Suprapubic skin (tissue), 4 donors: ENCODE data around the gene CRISP1. TPM values are rescaled to one million over a fixed set of nuclear protein-coding genes. Genes with fewer than 3 reads are reported as not detected.

Experiments
- DNase-seq, 2 donors: peaks; one replicate each; pipeline ENCODE4 v3.0.0-alpha.2; 2019; ENCODE audit warnings: low spot score in 2 of 2
- H3K27ac ChIP-seq: fragments of 200-600 bp; sonication (generic); one replicate; pipeline ENCODE4 v1.5.1; 2019
- H3K27me3 ChIP-seq: fragments of 200-600 bp; sonication (generic); one replicate; pipeline ENCODE4 v1.5.1; 2019
- H3K36me3 ChIP-seq: fragments of 200-600 bp; sonication (generic); one replicate; pipeline ENCODE4 v1.5.1; 2019
- H3K4me1 ChIP-seq: fragments of 200-600 bp; sonication (generic); one replicate; pipeline ENCODE4 v1.5.1; 2019
- H3K4me3 ChIP-seq: fragments of 200-600 bp; sonication (generic); one replicate; pipeline ENCODE4 v1.5.1; 2019; ENCODE audit warnings: mild to moderate bottlenecking
- H3K9me3 ChIP-seq: fragments of 200-600 bp; sonication (generic); one replicate; pipeline ENCODE4 v1.5.1; 2019
- EP300 ChIP-seq: sonication (generic); formaldehyde crosslinking; IDR thresholded peaks from one replicate; pipeline ENCODE4 v1.6.1; 2017; ENCODE audit warnings: antibody characterized with exemption
- POLR2A ChIP-seq, 2 donors: fragments of 450-650 bp; IDR thresholded peaks; one replicate each; pipeline ENCODE4 v1.6.1; 2017; ENCODE audit warnings: antibody characterized with exemption in 2 of 2, mild to moderate bottlenecking in 2 of 2, moderate library complexity in 2 of 2
- POLR2AphosphoS5 ChIP-seq, 3 donors: sonication (generic); formaldehyde crosslinking; IDR thresholded peaks; one replicate each; pipeline ENCODE4 v1.6.1; 2017; ENCODE audit warnings: antibody characterized with exemption in 3 of 3
- WGBS: methylation state at CpG from one replicate; pipeline ENCODE4 v1.1.5; 2018; 5-methylcytosine and 5-hydroxymethylcytosine counted together
- total RNA-seq, 4 donors: library from RNA; depleted of rRNA; stranded (reverse); fragments of >200 nt; gene quantifications; one replicate each; pipeline ENCODE4 v1.1.0, GENCODE V29; 2016
- TF ChIP-seq, protein P1 (sequence below), 2 donors: fragments of 200-600 bp in 1 of 2; fragments of 450-650 bp in 1 of 2; sonication (generic) in 1 of 2; IDR thresholded peaks; one replicate each; pipeline ENCODE4 v1.5.1; 2016 to 2019; ENCODE audit warnings: antibody characterized with exemption in 2 of 2, mild to moderate bottlenecking in 1 of 2, moderate library complexity in 1 of 2

Gene CRISP1
- total RNA-seq, 4 donors from 2014 or later, result not detected

GRCh38 chr6:49892280-49892679 lies 25.9 kb upstream of the CRISP1 start:
- 45% methylated on average over 2 of the region's 3 CpGs for WGBS
- Histone ChIP-seq H3K36me3 (no peaks in the 10 kb centered on the region), H3K9me3 (peaks cover 8% of the 10 kb centered on the region), H3K4me1 (no peaks in the 10 kb centered on the region), H3K27me3 (no peaks in the 10 kb centered on the region), H3K4me3 (no peak overlapping the region), H3K27ac (no peak overlapping the region)
- no peak for DNase-seq
- TF ChIP-seq EP300 (no peak), POLR2A (IDR thresholded peaks at IDR 0.05) (no peak)
- TF ChIP-seq, protein P1, sequence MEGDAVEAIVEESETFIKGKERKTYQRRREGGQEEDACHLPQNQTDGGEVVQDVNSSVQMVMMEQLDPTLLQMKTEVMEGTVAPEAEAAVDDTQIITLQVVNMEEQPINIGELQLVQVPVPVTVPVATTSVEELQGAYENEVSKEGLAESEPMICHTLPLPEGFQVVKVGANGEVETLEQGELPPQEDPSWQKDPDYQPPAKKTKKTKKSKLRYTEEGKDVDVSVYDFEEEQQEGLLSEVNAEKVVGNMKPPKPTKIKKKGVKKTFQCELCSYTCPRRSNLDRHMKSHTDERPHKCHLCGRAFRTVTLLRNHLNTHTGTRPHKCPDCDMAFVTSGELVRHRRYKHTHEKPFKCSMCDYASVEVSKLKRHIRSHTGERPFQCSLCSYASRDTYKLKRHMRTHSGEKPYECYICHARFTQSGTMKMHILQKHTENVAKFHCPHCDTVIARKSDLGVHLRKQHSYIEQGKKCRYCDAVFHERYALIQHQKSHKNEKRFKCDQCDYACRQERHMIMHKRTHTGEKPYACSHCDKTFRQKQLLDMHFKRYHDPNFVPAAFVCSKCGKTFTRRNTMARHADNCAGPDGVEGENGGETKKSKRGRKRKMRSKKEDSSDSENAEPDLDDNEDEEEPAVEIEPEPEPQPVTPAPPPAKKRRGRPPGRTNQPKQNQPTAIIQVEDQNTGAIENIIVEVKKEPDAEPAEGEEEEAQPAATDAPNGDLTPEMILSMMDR (IDR thresholded peaks at IDR 0.05), result no peak

- DNase-seq, result no peak
- TF ChIP-seq POLR2A (IDR thresholded peaks at IDR 0.05) (no peak), POLR2AphosphoS5 (IDR thresholded peaks at IDR 0.05) (no peak), EP300 (no peak)
- TF ChIP-seq, protein P1 (IDR thresholded peaks at IDR 0.05), result no peak
- Histone ChIP-seq H3K27ac (no peak overlapping the region), H3K4me3 (no peak overlapping the region), H3K4me1 (no peaks in the 10 kb centered on the region), H3K9me3 (peaks cover 7% of the 10 kb centered on the region), H3K36me3 (no peaks in the 10 kb centered on the region), H3K27me3 (no peaks in the 10 kb centered on the region)
- 11% methylated on average over 7 of the region's 7 CpGs for WGBS
These were observed 24.7 kb upstream of the CRISP1 start for GRCh38 chr6:49890988-49891387.

DNA sequence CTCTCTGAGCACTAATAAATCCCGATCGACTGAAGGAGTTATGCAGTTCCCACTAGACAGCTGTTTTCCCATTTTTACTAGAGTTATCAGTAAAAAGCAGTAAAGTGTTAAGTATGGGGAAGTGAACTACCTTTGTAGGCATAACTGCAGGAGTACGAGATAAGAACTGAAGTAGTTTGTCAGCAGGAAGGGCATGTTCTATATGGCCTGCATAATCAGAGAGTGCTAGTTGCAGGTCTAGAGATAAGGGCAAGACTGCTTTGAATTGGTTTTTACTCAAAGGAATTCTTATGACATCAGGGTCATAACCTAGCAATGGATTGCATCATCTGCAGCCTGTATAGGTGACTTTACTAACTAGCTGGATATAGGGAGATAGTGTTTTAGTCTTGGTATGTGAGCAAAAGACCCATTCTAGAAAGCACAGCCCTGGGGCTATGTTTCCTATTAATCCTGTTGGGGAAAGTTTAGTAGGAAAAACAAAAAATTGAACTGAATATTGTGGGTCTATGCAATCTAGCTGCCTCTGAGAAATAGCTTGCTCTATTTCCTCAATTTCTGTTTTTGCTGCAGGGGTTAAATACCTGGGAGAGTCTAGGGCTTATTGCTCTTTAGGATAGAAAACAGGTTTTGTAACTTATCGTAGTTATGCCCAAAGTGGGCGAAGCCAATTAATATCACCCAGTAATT lies 22.6 kb upstream of the CRISP1 start:
- H3K4me3 ChIP-seq, result no peak overlapping the region
- no peaks in the 10 kb centered on the region for H3K4me1 ChIP-seq
- WGBS, result 70% methylated on average over 5 of the region's 5 CpGs
- no peak for DNase-seq
- TF ChIP-seq EP300 (no peak), POLR2AphosphoS5 (IDR thresholded peaks at IDR 0.05) (no peak), POLR2A (IDR thresholded peaks at IDR 0.05) (no peak)
- TF ChIP-seq, protein P1 (IDR thresholded peaks at IDR 0.05), result no peak
- no peak overlapping the region for H3K27ac ChIP-seq
- no peaks in the 10 kb centered on the region for H3K9me3 ChIP-seq
- no peaks in the 10 kb centered on the region for H3K27me3 ChIP-seq
- H3K36me3 ChIP-seq, result no peaks in the 10 kb centered on the region

DNA sequence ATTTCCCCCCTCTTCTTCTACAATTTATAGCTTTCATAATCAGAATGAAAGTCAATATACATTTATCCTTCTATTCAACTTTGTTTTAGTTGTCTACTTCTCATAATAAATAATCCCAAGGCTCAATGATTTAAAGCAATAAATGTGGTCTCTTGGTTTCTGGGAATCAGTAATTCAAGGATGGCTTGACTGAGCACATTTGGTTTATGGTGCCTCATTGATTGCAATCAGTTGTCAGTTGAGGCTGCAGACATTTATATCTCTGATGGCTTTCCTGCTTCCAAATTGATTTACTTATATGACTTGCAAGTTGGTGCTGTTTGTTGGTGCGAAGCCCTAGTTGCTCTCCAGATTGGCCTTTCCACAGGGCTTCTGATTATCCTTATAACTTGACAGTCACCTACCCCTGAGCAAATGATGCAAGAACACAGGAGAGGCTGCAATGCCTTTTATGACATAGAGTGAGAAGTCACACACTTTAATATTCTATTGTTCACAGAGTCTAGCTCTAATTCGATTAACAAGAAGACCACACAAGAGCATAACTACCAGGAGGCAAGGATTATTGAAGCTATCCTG lies 2.7 kb upstream of the CRISP1 start:
- H3K9me3 ChIP-seq, result no peaks in the 10 kb centered on the region
- WGBS, result 48% methylated on average over 2 of the region's 2 CpGs
- no peaks in the 10 kb centered on the region for H3K27me3 ChIP-seq
- no peaks in the 10 kb centered on the region for H3K4me1 ChIP-seq
- no peak for DNase-seq
- no peak for TF ChIP-seq POLR2A (IDR thresholded peaks at IDR 0.05)
- TF ChIP-seq, protein P1 (IDR thresholded peaks at IDR 0.05), result no peak
- TF ChIP-seq EP300, result no peak
- no peak for TF ChIP-seq POLR2AphosphoS5 (IDR thresholded peaks at IDR 0.05)
- H3K4me3 ChIP-seq, result no peak overlapping the region
- H3K36me3 ChIP-seq, result no peaks in the 10 kb centered on the region
- no peak overlapping the region for H3K27ac ChIP-seq

GRCh38 chr6:49856282-49856681 lies 10.1 kb downstream of the CRISP1 start:
- H3K36me3 ChIP-seq, result no peaks in the 10 kb centered on the region
- no peaks in the 10 kb centered on the region for H3K27me3 ChIP-seq
- H3K27ac ChIP-seq, result no peak overlapping the region
- no peak overlapping the region for H3K4me3 ChIP-seq
- TF ChIP-seq POLR2A (IDR thresholded peaks at IDR 0.05), result no peak
- TF ChIP-seq EP300, result no peak
- TF ChIP-seq, protein P1 (IDR thresholded peaks at IDR 0.05), result no peak
- no peak for TF ChIP-seq POLR2AphosphoS5 (IDR thresholded peaks at IDR 0.05)
- H3K4me1 ChIP-seq, result no peaks in the 10 kb centered on the region
- WGBS, result 67% methylated on average over 2 of the region's 2 CpGs
- DNase-seq, result no peak
- H3K9me3 ChIP-seq, result no peaks in the 10 kb centered on the region
